ENCODE results near the gene HPSE2. TPM values are rescaled to one million over a fixed set of nuclear protein-coding genes. Genes with fewer than 3 reads are reported as not detected.

The HPSE2 gene
- total RNA-seq, 6 experiments from 2014 or later = 0.05 to 0.09 TPM; not detected in 4

DNA sequence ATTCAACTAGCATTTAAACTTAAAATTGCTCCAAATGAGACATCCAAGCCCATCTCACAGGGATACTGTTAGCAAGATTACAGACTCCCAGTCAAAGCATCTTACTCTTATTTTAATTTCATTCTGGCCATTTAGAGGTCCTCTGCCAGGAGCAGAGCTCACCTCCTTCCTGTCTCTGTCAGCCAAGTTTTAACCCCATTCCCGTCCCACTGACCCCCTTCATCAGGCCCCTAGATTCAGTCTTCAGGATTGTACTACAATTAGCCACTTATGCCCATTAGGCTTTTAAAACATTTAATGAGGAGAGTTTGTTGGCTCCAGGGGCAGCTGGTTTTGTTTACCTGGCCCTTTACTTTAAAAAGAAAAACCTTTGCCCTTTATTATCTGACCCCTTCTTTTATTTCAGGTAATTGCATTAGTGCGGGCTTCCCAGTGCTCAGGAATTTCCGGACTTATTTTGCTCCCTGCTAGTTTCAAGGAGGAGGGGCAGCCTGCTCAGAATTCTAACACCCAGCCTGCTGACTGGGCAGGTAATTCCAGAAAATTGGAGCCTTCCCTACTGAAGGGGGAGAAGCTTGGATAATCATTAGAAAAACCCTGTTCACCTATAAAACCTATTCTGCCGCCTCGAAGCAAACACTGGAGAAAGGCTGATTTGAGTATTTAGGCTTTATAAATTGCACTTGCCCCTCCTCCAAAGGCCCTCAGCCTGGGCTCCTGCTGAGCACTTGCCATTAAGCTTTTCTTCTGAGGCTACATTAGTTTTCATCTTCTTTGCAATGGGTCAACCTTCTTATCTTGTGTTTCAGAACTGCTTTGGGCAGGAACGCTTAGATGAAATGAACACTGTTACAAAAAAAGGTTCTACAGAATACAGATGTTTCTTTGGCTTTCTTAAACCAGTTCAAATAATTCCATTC lies 588.4 kb downstream of the HPSE2 start:
- Mint-ChIP-seq H3K36me3 (ENCODE audit: low read depth) (no peaks in the 10 kb centered on the region), H3K9me3 (no peaks in the 10 kb centered on the region), H3K27me3 (ENCODE audit: insufficient read depth) (no peaks in the 10 kb centered on the region; the same call in 1 of the 2 replicates), H3K4me3 (no peak overlapping the region), H3K27ac (no peak overlapping the region), H3K4me1 (ENCODE audit: low read depth) (peaks cover 12% of the 10 kb centered on the region)
- TF ChIP-seq, protein P1, sequence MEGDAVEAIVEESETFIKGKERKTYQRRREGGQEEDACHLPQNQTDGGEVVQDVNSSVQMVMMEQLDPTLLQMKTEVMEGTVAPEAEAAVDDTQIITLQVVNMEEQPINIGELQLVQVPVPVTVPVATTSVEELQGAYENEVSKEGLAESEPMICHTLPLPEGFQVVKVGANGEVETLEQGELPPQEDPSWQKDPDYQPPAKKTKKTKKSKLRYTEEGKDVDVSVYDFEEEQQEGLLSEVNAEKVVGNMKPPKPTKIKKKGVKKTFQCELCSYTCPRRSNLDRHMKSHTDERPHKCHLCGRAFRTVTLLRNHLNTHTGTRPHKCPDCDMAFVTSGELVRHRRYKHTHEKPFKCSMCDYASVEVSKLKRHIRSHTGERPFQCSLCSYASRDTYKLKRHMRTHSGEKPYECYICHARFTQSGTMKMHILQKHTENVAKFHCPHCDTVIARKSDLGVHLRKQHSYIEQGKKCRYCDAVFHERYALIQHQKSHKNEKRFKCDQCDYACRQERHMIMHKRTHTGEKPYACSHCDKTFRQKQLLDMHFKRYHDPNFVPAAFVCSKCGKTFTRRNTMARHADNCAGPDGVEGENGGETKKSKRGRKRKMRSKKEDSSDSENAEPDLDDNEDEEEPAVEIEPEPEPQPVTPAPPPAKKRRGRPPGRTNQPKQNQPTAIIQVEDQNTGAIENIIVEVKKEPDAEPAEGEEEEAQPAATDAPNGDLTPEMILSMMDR (IDR thresholded peaks at IDR 0.05) = no peak
- DNase-seq = no peak

DNA sequence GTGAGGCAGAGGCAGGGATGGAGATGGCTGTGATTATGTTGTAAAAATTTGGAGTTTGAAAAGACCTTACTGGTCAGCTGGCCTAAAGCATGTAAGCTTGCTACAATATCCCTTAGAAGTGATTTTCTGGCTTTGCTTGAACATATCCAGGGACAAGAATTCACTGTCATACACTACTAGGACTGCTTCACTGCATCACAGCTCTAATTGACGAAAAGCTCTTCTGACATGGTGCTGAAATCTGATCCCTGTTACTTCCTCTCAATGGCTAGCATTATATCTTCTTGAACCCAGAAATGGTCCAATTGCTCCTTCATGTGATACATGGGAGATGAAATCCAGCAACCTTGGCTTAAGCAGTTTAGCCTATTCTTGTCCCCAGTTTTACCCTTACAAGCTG lies 591.2 kb downstream of the HPSE2 start:
- Mint-ChIP-seq H3K27ac (no peak overlapping the region), H3K9me3 (no peaks in the 10 kb centered on the region), H3K36me3 (ENCODE audit: low read depth) (no peaks in the 10 kb centered on the region), H3K4me3 (no peak overlapping the region), H3K4me1 (ENCODE audit: low read depth) (peaks cover 22% of the 10 kb centered on the region), H3K27me3 (ENCODE audit: insufficient read depth) (no peaks in the 10 kb centered on the region; the same call in 1 of the 2 replicates)
- DNase-seq = no peak
- TF ChIP-seq, protein P1 (IDR thresholded peaks at IDR 0.05) = no peak

DNA sequence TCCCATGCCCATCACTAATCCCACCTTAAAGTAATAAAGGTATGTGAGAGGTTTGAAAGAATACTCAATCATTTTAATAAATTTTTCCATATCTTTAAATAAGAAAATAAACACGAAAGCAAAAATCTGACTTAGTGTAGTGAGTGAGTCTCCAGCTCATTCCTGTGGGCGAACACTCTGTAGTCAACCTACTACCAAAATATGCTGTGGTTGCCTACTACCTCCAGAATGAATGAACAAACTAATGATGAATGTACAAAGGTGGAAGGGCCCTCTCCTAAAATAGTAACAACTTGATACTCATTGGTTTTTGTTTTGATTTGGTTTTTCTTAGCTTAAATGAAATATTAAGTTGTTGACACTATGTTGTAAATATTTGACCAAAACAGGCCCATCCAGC lies 593.4 kb downstream of the HPSE2 start:
- Mint-ChIP-seq H3K4me3 (peak overlapping the region; percentile 35; the same call in 1 of the 2 replicates), H3K36me3 (ENCODE audit: low read depth) (no peaks in the 10 kb centered on the region), H3K4me1 (ENCODE audit: low read depth) (peaks cover 24% of the 10 kb centered on the region), H3K27me3 (ENCODE audit: insufficient read depth) (no peaks in the 10 kb centered on the region; the same call in 1 of the 2 replicates), H3K9me3 (no peaks in the 10 kb centered on the region), H3K27ac (0 out of 2 replicates have a peak overlapping the region, but pooled peaks have one; percentile 5)
- peak; percentile 64 for DNase-seq
- TF ChIP-seq, protein P1 (IDR thresholded peaks at IDR 0.05) = no peak

DNA sequence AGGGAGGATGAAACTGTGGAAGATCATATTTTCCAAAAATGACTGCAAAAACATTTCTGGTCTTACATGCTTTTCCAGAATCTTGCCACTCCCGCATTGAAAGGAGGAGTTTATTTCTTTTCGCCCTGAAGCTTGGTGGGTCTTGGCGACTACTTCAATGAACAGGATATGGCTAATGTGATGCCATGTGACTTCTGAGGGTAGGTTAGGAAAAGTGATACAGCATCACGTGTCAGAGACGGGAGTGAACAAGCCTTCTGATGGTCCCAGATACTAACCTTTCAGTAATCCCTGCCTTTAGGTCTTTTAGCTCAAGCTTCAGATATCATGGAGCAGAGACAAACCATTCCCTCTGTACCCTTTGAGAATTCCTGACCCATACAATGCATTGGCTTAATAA lies 596.7 kb downstream of the HPSE2 start:
- Mint-ChIP-seq H3K27ac (no peak overlapping the region), H3K36me3 (ENCODE audit: low read depth) (no peaks in the 10 kb centered on the region), H3K4me3 (no peak overlapping the region), H3K9me3 (no peaks in the 10 kb centered on the region), H3K4me1 (ENCODE audit: low read depth) (peaks cover 38% of the 10 kb centered on the region), H3K27me3 (ENCODE audit: insufficient read depth) (no peaks in the 10 kb centered on the region; the same call in 1 of the 2 replicates)
- TF ChIP-seq, protein P1 (IDR thresholded peaks at IDR 0.05) = no peak
- no peak for DNase-seq

DNA sequence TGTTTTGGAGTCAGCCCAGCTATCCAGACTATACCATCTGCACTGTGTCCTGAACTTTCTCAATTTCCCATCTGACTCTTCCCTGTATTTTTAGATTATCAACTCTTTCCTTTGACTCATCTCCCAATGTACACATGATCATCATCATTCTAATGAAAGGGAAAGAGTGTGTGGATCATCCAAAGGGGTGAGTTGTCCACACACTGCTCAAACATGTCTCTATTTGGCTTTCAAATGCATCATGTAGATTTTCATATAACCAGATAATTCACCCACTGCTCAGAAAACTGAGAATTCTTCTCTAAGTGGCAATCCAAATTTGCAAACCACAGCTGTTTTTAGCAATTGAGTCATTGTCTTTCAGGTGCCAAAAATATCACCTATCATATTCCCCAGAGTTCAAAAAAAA lies 598.7 kb downstream of the HPSE2 start:
- no peak overlapping the region for H3K4me3 Mint-ChIP-seq
- TF ChIP-seq, protein P1 (IDR thresholded peaks at IDR 0.05) = no peak
- H3K27ac Mint-ChIP-seq = peak overlapping the region; percentile 51
- no peaks in the 10 kb centered on the region for H3K36me3 Mint-ChIP-seq (ENCODE audit: low read depth)
- H3K27me3 Mint-ChIP-seq (ENCODE audit: insufficient read depth) = no peaks in the 10 kb centered on the region; the same call in 1 of the 2 replicates
- peak; percentile 49 for DNase-seq
- no peaks in the 10 kb centered on the region for H3K9me3 Mint-ChIP-seq
- H3K4me1 Mint-ChIP-seq (ENCODE audit: low read depth) = peaks cover 23% of the 10 kb centered on the region
